ENCODE measurements around the gene TIMM23.

- TF ChIP-seq EZH2 (IDR thresholded peaks at IDR 0.05; ENCODE audit: borderline replicate concordance, insufficient read depth, low read depth, low read length, poor library complexity, severe bottlenecking) (no peak), CTCF (IDR thresholded peaks at IDR 0.05) (no peak)
Observed at GRCh38 chr10:46052791-46053375, 80.6 kb downstream of the TIMM23 start.

All from B cell (primary cell).